HUES48 (cell line): ENCODE data around the gene TANGO6.
A peak's percentile ranks its signal among the peaks of the same experiment; 100 is the strongest.
"Not testable (repeated sequence)": the region's sequence is repeated elsewhere in the genome, so short reads cannot be mapped to it uniquely, and the experiment has no call there.

ENCODE experiments used
- H3K27ac ChIP-seq: one replicate; pipeline ENCODE4 v1.7.0; 2013; ENCODE audit warnings: low read depth, low read length, inconsistent platforms
- H3K27me3 ChIP-seq: 2 replicates; pipeline ENCODE4 v1.6.1; 2013; ENCODE audit warnings: mild to moderate bottlenecking, low read length; ENCODE audit not compliant: control insufficient read depth, insufficient read depth
- H3K36me3 ChIP-seq: 2 replicates; pipeline ENCODE4 v1.6.1; 2013; ENCODE audit warnings: low read length; ENCODE audit not compliant: control insufficient read depth, insufficient read depth
- H3K4me1 ChIP-seq: 2 replicates; pipeline ENCODE4 v1.6.1; 2013; ENCODE audit warnings: mild to moderate bottlenecking, low read length; ENCODE audit not compliant: control insufficient read depth, insufficient read depth
- H3K4me3 ChIP-seq: 2 replicates; pipeline ENCODE4 v1.5.1; 2013; ENCODE audit warnings: mild to moderate bottlenecking, low read depth, low read length
- H3K9ac ChIP-seq: 2 replicates; pipeline ENCODE4 v1.6.1; 2013; ENCODE audit warnings: mild to moderate bottlenecking, low read depth, low read length, moderate library complexity
- H3K9me3 ChIP-seq: 2 replicates; pipeline ENCODE4 v1.6.1; 2013; ENCODE audit warnings: low read length; ENCODE audit not compliant: control insufficient read depth, insufficient read depth

The TANGO6 gene

DNA sequence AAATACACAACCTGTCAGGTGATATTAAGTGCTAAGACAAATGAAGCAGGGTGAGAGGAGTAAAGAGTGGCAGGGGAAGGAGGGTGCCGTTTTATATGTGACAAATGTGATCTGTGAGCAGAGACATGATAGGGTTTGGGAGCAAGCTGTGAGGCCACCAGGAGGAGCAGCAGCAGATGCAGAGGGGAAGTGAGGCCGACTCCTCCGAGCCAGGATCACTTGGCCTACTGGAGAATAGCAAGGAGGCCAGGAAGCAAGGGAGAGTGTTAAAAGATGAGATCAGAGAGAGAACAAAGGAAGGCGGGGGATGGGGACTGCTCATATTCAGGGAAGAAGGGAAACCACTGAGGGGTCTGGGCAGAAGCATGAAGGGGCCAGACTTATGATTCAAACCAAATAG is 129.4 kb downstream of the TANGO6 start:
- H3K27me3 ChIP-seq: no peaks in the 10 kb centered on the region
- H3K4me3 ChIP-seq: no peak overlapping the region
- no peak overlapping the region; the same call in 1 of the 2 replicates for H3K9ac ChIP-seq
- H3K4me1 ChIP-seq: peaks cover 26% of the 10 kb centered on the region
- peaks cover 7% of the 10 kb centered on the region; the same call in 1 of the 2 replicates for H3K36me3 ChIP-seq
- peak overlapping the region; percentile 82 for H3K27ac ChIP-seq
- H3K9me3 ChIP-seq: no peaks in the 10 kb centered on the region

DNA sequence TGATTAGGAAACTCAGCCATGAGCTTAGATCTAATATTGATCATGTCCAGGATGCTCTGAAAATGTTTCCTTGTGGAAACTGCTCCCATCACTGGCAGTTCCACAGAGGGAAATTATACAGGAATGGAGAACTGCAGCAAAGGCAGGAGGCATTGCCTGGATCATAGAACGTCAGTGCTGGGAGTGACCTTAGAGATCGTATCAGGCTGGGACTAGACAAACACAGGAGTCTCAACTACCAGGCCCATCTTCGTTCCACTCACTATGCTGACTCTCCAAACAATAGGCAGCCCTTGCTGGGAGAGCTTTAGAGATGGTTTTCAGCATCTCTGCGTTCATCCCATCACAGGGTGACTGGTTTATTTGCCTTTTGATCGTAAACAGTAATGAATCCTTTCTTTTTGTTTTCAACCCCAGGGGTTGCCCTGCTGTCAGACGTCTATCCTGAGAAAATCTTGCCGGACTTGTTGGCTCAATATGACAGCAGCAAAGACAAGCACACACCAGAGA is 130.3 kb downstream of the TANGO6 start:
- H3K27ac ChIP-seq: peak overlapping the region; percentile 82
- no peak overlapping the region; the same call in 1 of the 2 replicates for H3K9ac ChIP-seq
- H3K36me3 ChIP-seq: peaks cover 7% of the 10 kb centered on the region; the same call in 1 of the 2 replicates
- no peaks in the 10 kb centered on the region for H3K27me3 ChIP-seq
- peaks cover 26% of the 10 kb centered on the region for H3K4me1 ChIP-seq
- H3K4me3 ChIP-seq: no peak overlapping the region
- no peaks in the 10 kb centered on the region for H3K9me3 ChIP-seq

DNA sequence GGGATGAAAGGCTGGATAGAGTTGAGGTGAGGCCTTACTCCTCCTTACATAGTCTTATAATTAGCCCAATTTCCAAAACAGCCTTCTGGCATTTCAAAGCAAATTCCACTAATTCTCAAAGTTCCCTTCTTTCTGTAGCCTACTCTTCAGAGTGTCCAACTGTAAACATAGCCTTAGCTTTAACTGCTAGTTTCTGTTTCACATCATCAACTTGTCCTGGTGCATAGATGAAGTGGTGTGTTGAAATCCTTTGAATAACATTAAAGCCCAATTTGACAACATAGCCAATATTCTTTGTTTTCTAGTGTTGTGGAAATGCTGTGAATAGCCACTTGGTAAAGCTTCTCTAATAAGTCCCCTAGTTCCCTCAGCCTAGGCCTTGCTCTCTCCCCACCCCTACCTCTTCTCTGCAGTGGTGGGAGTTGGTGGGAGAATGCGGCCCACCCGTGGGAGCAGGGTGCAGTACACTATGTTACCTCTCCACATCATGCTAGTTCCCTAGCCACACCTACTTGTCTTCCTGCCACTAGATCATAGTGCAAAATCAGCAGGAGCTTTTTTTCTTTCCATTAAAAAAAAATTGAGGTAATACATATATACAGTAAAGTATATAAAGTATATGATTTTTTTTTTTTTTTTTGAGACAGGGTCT is 135.1 kb downstream of the TANGO6 start:
- Histone ChIP-seq H3K4me3 (no peak overlapping the region), H3K4me1 (peaks cover 8% of the 10 kb centered on the region), H3K36me3 (peaks cover 7% of the 10 kb centered on the region; the same call in 1 of the 2 replicates), H3K9ac (no peak overlapping the region), H3K27me3 (no peaks in the 10 kb centered on the region), H3K9me3 (no peaks in the 10 kb centered on the region), H3K27ac (no peak overlapping the region)

DNA sequence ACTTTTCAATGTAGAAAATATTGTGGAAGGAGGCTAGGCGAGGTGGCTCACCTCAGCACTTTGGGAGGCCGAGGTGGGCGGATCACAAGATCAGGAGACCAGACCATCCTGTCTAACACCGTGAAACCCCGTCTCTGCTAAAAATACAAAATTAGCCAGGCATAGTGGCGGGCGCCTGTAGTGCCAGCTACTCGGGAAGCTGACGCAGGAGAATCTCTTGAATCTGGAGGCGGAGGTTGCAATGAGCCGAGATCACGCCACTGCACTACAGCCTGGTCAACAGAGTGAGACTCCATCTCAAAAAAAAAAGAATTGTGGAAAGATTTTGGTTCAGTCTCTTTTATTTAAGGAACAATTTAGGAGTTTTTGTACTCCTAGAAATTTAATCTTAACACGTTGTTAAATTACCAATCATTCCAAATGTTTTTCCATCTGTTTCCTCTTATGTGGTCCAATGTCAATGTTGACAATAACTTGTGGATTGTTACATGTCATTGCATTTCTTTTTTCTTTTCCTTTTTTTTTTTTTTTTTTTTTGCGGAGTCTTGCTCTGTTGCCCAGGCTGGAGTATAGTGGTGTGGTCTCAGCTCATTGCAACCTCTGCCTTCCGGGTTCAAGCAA is 137.5 kb downstream of the TANGO6 start:
- Histone ChIP-seq H3K4me3 (no peak overlapping the region), H3K27me3 (no peaks in the 10 kb centered on the region), H3K27ac (no peak overlapping the region), H3K9me3 (no peaks in the 10 kb centered on the region), H3K4me1 (peaks cover 1% of the 10 kb centered on the region), H3K36me3 (no peaks in the 10 kb centered on the region), H3K9ac (no peak overlapping the region)

DNA sequence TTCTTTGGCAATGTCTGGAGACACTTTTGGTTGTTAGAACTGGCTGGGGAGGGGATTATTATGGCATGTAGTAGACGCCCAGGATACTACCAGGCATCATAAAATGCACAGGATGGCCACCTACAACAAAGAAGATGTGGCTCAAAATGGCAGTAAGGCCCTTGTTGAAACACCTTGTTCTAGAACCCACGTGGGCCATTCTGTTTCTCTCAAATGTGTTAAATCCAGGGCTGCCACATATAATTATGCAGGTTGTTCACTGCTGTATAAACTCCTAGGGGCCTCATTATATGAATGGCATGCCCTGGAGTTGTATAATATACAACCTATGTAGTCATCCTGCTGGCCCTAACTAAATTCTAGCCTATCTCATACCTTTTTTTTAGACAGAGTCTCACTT is 138.6 kb downstream of the TANGO6 start:
- Histone ChIP-seq H3K4me1 (peaks cover 11% of the 10 kb centered on the region), H3K9ac (no peak overlapping the region), H3K9me3 (no peaks in the 10 kb centered on the region), H3K4me3 (no peak overlapping the region), H3K36me3 (no peaks in the 10 kb centered on the region), H3K27me3 (no peaks in the 10 kb centered on the region), H3K27ac (no peak overlapping the region)

DNA sequence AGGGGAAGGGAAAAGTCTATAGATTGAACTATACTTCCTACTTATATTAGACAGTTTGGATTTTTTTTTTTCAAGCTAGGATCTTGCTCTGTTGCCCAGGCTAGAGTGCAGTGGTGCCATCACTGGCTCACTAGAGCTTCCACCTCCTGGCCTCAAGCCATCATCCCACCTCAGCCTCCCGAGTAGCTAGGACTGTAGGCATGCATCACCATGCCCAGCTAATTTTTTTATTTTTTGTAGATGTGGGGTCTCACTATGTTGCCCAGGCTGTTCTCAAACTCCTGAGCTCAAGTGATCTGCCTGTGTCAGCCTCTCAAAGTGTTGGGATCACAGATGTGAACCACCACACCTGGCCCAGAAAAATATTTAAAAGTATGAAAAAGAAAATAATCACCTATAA is 141.1 kb downstream of the TANGO6 start:
- H3K36me3 ChIP-seq: no peaks in the 10 kb centered on the region
- no peak overlapping the region for H3K4me3 ChIP-seq
- no peaks in the 10 kb centered on the region for H3K9me3 ChIP-seq

DNA sequence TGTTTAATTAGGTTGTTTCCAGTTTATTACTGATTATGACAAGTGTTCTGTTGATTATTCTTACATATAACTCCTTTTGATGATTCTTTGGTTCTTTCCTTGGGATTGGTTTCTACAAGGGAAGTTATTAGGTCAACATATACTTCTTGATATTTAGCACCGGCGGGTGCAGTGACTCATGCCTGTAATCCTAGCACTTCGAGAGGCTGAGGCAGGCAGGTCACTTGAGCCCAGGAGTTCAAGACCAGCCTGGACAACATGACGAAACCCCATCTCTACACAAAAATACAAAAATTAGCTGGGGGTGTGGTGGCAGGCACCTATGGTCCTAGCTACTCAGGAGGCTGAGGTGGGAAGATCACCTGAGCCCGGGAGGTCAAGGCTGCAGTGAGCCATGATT is 141.9 kb downstream of the TANGO6 start:
- Histone ChIP-seq H3K9ac (no peak overlapping the region), H3K27ac (no peak overlapping the region), H3K36me3 (no peaks in the 10 kb centered on the region), H3K4me1 (peaks cover 30% of the 10 kb centered on the region), H3K27me3 (no peaks in the 10 kb centered on the region), H3K9me3 (no peaks in the 10 kb centered on the region), H3K4me3 (no peak overlapping the region)

More for the DNA sequence above, 141.1 kb downstream of the TANGO6 start:
- peaks cover 30% of the 10 kb centered on the region for H3K4me1 ChIP-seq
- H3K27me3 ChIP-seq: no peaks in the 10 kb centered on the region
- H3K9ac ChIP-seq: no peak overlapping the region
- no peak overlapping the region for H3K27ac ChIP-seq

DNA sequence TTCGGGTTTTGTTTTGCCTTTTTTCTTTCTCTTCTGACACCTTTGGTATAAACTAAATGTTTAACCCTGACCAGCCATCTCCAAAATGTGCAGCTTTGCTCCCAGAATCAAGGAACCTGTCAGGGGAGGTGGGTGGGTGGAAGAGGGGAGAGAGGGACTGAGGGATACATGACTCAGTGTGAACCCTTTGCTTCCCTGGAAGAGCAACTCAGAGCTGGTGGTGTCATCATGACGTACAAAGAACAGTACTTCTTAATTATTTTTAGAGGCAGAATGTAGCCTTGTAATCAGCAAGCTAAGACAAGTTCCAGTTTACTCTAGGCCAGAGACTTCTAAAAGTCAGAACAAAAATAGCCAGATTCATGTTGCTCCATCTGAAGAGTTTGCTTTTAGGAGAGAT is 142.5 kb downstream of the TANGO6 start:
- H3K27ac ChIP-seq: no peak overlapping the region
- no peaks in the 10 kb centered on the region for H3K9me3 ChIP-seq
- no peaks in the 10 kb centered on the region for H3K36me3 ChIP-seq
- no peaks in the 10 kb centered on the region for H3K27me3 ChIP-seq
- peaks cover 30% of the 10 kb centered on the region for H3K4me1 ChIP-seq
- no peak overlapping the region for H3K4me3 ChIP-seq
- H3K9ac ChIP-seq: no peak overlapping the region

DNA sequence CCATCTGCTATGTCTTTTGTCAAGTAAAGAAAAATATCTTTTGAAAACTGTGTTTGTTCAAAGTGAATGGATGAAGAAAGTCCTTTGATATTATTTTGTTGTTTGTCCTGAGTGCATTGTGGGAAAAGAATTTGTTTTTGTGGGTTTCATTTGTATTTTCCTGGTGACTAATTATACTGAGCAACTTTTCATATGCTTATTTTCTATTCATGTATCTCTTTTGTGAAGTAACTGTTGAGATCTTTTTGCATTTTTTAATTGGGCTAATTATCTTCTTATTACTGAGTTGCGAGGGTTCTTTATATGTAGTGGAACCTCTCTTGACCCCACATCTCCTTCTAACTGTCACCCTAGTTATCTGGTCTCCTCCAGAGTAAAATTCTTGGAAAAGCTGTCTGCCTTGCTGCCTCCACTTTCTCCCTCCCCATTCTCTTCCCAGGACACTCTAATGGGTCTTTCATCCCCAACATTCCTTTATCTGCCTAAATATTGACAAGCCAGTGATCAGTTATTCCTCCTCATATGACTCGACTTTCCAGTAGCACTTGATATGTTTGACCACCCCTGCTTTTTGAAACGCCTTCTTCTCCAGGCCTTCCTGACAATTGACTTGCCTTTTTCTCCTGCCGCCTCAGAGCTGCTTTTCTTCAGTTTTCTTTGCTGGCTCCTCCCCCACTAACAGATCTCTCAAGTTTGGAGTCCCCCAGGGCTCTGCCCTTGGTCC is 144.6 kb downstream of the TANGO6 start:
- peaks cover 40% of the 10 kb centered on the region for H3K4me1 ChIP-seq
- H3K9me3 ChIP-seq: no peaks in the 10 kb centered on the region
- H3K9ac ChIP-seq: no peak overlapping the region
- no peaks in the 10 kb centered on the region for H3K36me3 ChIP-seq
- peak overlapping the region; percentile 81 for H3K27ac ChIP-seq
- no peak overlapping the region for H3K4me3 ChIP-seq
- H3K27me3 ChIP-seq: no peaks in the 10 kb centered on the region

DNA sequence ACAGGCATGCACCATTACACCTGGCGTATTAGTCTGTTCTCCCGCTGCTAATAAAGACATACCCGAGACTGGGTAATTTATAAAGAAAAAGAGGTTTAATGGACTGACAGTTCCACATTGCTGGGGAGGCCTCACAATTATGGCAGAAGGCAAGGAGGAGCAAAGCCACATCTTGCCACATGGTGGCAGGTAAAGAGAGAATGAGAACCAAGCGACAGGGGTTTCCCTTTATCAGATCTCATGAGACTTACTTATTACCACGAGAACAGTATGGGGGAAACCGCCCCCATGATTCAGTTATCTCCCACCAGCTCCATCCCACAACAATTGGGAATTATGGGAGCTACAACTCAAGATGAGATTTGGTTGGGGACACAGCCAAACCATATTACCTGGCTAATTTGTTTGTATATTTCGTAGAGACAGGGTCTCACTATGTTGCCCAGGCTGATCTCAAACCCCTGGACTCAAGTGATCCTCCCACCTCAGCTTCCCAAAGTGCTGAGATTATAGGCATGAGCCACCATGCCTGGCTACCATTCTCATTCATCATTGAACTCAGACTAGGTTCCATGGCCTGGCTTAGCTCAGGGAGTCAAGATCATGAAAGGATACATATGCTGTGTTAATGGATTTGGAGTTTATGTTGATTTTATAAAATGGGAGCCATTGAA is 147.0 kb downstream of the TANGO6 start:
- not testable (repeated sequence) for H3K36me3 ChIP-seq, H3K27ac ChIP-seq, H3K27me3 ChIP-seq, H3K9me3 ChIP-seq, H3K4me3 ChIP-seq, H3K9ac ChIP-seq
- H3K4me1 ChIP-seq: peaks cover 57% of the 10 kb centered on the region
